SK-N-SH (cell line): ENCODE data around the gene VSTM1.

Source experiments
- CHD2 ChIP-seq: fragments of 150-350 bp; IDR thresholded peaks from 2 replicates; pipeline ENCODE4 v1.6.1; 2018; ENCODE audit warnings: low read length; ENCODE audit not compliant: partially characterized antibody
- JUND ChIP-seq: IDR thresholded peaks from 2 replicates; pipeline ENCODE4 v1.4.0; 2012
- POLR2AphosphoS5 ChIP-seq: IDR thresholded peaks from 2 replicates; pipeline ENCODE4 v1.6.1; 2012; ENCODE audit warnings: low read depth, low read length
- RCOR1 ChIP-seq: fragments of 150-350 bp; IDR thresholded peaks from 2 replicates; pipeline ENCODE4 v1.6.1; 2017; ENCODE audit warnings: antibody characterized with exemption, low read length
- REST ChIP-seq: IDR thresholded peaks from 2 replicates; pipeline ENCODE4 v1.6.1; 2012; ENCODE audit warnings: mild to moderate bottlenecking, low read depth, low read length, moderate library complexity
- TF ChIP-seq, protein P1 (sequence below): fragments of 200-600 bp; sonication (generic); IDR thresholded peaks from 2 replicates; pipeline ENCODE4 v1.6.1; 2017; ENCODE audit warnings: antibody characterized with exemption, mild to moderate bottlenecking, moderate library complexity
- TF ChIP-seq, protein P2 (sequence below): IDR thresholded peaks from 2 replicates; pipeline ENCODE4; 2012

- no peak for TF ChIP-seq RCOR1
- TF ChIP-seq CHD2: no peak
- TF ChIP-seq, protein P1, sequence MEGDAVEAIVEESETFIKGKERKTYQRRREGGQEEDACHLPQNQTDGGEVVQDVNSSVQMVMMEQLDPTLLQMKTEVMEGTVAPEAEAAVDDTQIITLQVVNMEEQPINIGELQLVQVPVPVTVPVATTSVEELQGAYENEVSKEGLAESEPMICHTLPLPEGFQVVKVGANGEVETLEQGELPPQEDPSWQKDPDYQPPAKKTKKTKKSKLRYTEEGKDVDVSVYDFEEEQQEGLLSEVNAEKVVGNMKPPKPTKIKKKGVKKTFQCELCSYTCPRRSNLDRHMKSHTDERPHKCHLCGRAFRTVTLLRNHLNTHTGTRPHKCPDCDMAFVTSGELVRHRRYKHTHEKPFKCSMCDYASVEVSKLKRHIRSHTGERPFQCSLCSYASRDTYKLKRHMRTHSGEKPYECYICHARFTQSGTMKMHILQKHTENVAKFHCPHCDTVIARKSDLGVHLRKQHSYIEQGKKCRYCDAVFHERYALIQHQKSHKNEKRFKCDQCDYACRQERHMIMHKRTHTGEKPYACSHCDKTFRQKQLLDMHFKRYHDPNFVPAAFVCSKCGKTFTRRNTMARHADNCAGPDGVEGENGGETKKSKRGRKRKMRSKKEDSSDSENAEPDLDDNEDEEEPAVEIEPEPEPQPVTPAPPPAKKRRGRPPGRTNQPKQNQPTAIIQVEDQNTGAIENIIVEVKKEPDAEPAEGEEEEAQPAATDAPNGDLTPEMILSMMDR: no peak
- no peak for TF ChIP-seq POLR2AphosphoS5
- no peak for TF ChIP-seq REST
- TF ChIP-seq, protein P2, sequence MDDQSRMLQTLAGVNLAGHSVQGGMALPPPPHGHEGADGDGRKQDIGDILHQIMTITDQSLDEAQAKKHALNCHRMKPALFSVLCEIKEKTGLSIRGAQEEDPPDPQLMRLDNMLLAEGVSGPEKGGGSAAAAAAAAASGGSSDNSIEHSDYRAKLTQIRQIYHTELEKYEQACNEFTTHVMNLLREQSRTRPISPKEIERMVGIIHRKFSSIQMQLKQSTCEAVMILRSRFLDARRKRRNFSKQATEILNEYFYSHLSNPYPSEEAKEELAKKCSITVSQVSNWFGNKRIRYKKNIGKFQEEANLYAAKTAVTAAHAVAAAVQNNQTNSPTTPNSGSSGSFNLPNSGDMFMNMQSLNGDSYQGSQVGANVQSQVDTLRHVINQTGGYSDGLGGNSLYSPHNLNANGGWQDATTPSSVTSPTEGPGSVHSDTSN: no peak
- TF ChIP-seq JUND: no peak
These were observed 23.7 kb downstream of the VSTM1 start for GRCh38 chr19:54040003-54040402.
